Hypothalamus (tissue), 51 donors: Measurements from ENCODE around the gene TAB2.
"Not testable (repeated sequence)": the region's sequence is repeated elsewhere in the genome, so short reads cannot be mapped to it uniquely, and the experiment has no call there.

ENCODE experiments used
- DNase-seq, 51 donors: peaks; one replicate each; lab custom pipeline; 2025; lab: John Stamatoyannopoulos, UW

TAB2 gene

GRCh38 chr6:149311766-149312165 is 5.7 kb upstream of the TAB2 start:
- no peak for DNase-seq

GRCh38 chr6:149313070-149313469 is 4.4 kb upstream of the TAB2 start:
- no peak for DNase-seq

- DNase-seq, result no peak
Measured at GRCh38 chr6:149313861-149314260, 3.7 kb upstream of the TAB2 start.

- no peak for DNase-seq
Measured at GRCh38 chr6:149314325-149314905, 3.1 kb upstream of the TAB2 start.

GRCh38 chr6:149316108-149316727 is 1.3 kb upstream of the TAB2 start:
- DNase-seq, result no peak

GRCh38 chr6:149316740-149317643 is 520 bp upstream of the TAB2 start:
- DNase-seq, result peak; percentile 32 to 94 (median 82)

- DNase-seq, result peak in 9 of 51 donors; percentile 6 to 62 (median 46)
Measured at GRCh38 chr6:149318581-149319286, 1.2 kb downstream of the TAB2 start.

- no peak for DNase-seq
Measured at GRCh38 chr6:149319422-149319821, 1.9 kb downstream of the TAB2 start.

- not testable (repeated sequence) for DNase-seq
Measured at GRCh38 chr6:149320016-149320415, 2.5 kb downstream of the TAB2 start.

GRCh38 chr6:149320796-149321195 is 3.3 kb downstream of the TAB2 start:
- DNase-seq, result no peak

- no peak for DNase-seq
Measured at GRCh38 chr6:149323353-149323752, 5.8 kb downstream of the TAB2 start.

- DNase-seq, result no peak
Measured at GRCh38 chr6:149323925-149324324, 6.4 kb downstream of the TAB2 start.

- DNase-seq, result no peak
Measured at GRCh38 chr6:149324428-149324827, 6.9 kb downstream of the TAB2 start.

GRCh38 chr6:149325648-149326236 is 8.2 kb downstream of the TAB2 start:
- DNase-seq, result no peak

GRCh38 chr6:149327638-149328037 is 10.1 kb downstream of the TAB2 start:
- no peak for DNase-seq

GRCh38 chr6:149328083-149328482 is 10.6 kb downstream of the TAB2 start:
- no peak for DNase-seq

- DNase-seq, result no peak
Measured at GRCh38 chr6:149329529-149329928, 12.0 kb downstream of the TAB2 start.

GRCh38 chr6:149330133-149330532 is 12.6 kb downstream of the TAB2 start:
- DNase-seq, result no peak

- no peak for DNase-seq
Measured at GRCh38 chr6:149331043-149331807, 13.7 kb downstream of the TAB2 start.

GRCh38 chr6:149331871-149332270 is 14.4 kb downstream of the TAB2 start:
- DNase-seq, result no peak
